Brain pericyte (primary cell): ENCODE results near the gene FAM20A.

Experiments
- DNase-seq: peaks from one replicate; pipeline ENCODE4 v3.0.0-alpha.2; 2012; ENCODE audit warnings: low read depth, low spot score

The FAM20A gene

GRCh38 chr17:68566442-68566738 lies 34.8 kb downstream of the FAM20A start:
- no peak for DNase-seq

GRCh38 chr17:68565661-68566441 lies 35.3 kb downstream of the FAM20A start:
- no peak for DNase-seq

- DNase-seq: no peak
Observed at GRCh38 chr17:68564415-68565111, 36.6 kb downstream of the FAM20A start.

DNA sequence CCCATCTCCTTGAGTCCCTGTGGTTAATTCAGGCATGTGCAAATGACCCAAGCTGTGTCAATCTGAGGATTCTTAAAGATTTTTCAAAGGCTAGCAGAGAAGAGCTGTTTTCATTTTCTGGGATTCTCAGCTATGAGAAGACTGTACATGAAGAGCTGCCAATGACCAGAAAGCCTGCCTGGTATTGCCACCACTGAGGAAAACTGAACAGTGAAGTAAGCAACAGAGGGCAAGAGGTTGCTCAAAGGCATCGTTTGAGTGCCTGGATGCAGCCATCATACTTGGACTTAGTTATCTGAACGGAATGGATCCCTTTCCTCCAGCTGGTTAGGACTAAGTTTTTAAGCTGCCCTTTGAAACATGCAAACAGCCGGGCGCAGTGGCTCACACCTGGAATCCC lies 38.4 kb downstream of the FAM20A start:
- DNase-seq: no peak

GRCh38 chr17:68560966-68561720 lies 40.0 kb downstream of the FAM20A start:
- no peak for DNase-seq

GRCh38 chr17:68559316-68559715 lies 41.9 kb downstream of the FAM20A start:
- DNase-seq: no peak

DNA sequence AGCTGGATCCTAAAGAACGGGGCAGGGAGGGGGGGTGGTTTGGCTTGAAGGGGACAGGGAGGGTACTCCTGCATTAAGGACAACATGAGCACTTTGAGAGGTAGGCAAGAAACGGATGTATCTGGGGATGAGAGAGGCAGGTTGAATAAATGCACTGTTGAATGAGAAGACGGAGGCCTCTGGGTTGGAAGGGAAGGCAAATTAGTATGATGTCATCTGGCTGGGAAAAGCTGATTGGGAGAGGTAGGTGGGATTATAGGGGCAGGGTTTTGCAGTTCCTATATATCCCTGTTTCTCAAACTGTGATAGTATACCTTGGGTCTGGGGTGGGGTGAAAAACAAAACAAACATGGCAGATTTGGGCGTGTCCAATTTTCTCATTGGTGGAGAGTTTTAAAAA lies 44.6 kb downstream of the FAM20A start:
- DNase-seq: no peak

GRCh38 chr17:68544111-68544915 lies 56.9 kb downstream of the FAM20A start:
- DNase-seq: no peak

- DNase-seq: no peak
Observed at GRCh38 chr17:68542698-68543463, 58.3 kb downstream of the FAM20A start.

GRCh38 chr17:68541816-68542215 lies 59.4 kb downstream of the FAM20A start:
- no peak for DNase-seq

DNA sequence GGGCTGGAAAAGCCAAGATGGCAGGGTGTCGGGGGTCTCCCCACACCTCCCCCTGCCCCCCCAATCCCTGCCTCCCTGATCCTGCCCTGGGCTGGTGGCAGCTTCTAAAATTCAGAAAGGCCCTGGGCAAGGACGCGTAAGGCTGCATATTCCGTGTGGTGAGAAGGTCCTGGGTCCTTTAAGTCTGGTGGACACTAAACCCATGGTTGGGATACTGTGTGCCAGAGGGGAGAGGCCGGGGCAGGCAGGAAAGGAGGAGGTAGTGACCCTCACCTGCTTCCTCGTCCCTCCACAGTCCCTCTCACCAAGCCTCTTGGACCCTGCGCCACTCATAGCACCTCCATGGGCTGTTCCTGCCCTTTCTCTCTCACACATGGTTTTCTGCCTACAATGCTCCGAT lies 60.2 kb downstream of the FAM20A start:
- no peak for DNase-seq

DNA sequence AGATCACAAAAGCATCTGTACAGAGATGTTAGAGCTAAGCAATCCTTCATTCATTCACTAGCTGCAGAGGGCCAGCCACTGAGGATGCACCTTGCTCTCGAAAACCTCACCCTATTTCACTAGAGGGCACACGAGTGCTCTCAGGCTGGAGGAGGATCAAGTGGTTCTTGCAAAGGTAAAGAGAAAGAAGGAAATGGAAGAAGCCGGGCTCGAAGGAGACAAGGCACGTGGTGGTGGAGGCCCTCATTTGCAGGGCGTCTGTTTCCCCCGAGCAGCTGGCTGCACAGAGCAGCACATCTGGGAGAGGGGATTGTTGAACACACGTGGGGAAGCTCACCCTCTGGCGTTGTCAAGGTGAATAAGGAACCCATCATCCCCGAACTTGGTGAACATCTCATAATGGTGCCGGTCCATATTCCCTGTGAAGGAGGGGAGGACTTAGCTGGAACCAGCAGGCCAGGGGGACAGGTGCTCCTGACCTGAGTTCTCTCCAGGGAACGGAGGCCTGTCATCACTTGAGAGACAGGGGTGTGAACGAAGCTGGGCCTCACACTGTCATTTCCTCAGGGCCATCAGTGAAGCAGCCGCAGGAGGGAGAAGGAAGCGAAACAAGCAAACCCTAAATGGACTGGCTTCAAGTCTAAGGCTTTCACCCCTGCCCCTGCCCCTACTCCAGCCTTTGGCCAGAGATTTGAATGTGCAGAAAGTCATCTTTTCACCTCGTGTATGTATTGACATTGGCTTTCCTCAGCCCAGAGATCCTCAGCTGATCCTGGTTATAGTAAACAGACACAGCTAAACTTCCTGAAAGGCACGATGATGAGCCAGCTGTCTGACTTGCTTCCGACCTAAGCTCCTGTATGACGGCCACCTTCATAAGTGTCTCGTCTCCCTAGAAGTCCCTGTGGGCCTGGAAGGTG lies 61.4 kb downstream of the FAM20A start:
- DNase-seq: no peak

- no peak for DNase-seq
Observed at GRCh38 chr17:68535922-68536321, 65.2 kb downstream of the FAM20A start.

GRCh38 chr17:68534695-68535088 lies 66.5 kb downstream of the FAM20A start:
- DNase-seq: no peak

- DNase-seq: no peak
Observed at GRCh38 chr17:68533887-68534694, 67.1 kb downstream of the FAM20A start.

GRCh38 chr17:68532826-68533225 lies 68.3 kb downstream of the FAM20A start:
- no peak for DNase-seq

DNA sequence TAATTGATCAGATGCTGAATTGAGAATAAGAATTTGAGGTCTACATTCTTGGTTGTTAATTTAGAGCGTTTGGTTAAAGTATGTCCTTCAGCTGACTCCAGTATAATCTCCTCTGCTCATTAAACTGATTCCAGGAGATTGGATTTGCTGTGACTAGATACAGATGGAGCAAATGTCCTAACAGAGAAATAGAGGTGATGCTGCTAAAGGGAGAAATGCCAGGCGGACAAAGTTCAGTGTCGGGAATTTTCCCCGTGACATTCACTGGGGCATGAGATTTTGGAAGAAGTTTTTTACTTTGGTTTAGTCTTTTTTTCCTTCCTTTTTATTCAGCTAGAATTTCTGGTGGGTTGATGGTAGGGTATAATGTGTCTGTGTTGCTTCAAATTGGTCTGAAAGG lies 69.9 kb downstream of the FAM20A start:
- no peak for DNase-seq

DNA sequence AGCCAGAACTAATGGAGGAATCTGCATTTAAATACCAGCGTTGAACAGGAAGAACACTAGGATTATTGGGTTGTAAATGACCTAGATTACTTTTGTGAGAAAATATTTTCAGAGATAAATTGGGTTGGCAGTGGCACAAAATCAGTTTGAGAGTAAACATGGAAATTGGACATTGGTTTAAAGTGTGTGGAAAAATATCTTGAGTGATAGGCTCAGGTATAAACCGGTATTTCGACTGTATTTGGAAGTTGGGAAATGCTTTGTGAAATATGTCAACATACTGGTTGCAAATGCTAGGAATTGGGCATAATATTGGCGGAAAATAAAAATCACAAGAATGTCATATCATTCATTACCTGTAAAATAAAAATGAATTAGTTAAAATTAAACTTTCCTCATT lies 73.9 kb downstream of the FAM20A start:
- DNase-seq: no peak

DNA sequence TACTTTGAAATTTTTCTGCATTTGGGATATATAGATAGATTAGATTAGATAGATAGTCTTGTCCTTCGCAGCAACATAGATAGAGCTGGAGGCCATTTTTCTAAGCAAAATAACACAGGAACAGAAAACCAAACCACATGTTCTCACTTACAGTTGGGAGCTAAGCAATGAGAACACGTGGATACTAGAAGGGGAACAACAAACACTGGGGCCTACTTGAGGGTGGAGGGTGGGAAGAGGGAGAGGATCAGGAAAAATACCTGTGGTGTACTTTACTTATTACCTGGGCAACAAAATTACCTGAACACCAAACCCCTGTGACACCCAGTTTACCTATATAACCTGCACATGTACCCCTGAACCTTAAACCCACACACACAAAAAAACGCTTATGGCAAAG lies 74.6 kb downstream of the FAM20A start:
- DNase-seq: no peak
